ENCODE results near the gene TUT4. TPM values are rescaled to one million over a fixed set of nuclear protein-coding genes. Genes with fewer than 3 reads are reported as not detected.
A peak's percentile ranks its signal among the peaks of the same experiment; 100 is the strongest.

Gene TUT4
- total RNA-seq, 1 experiment from 2014 or later = 37.4 TPM

- peak; percentile 79 for ATAC-seq
- POLR2A ChIA-PET (ENCODE audit: unreplicated experiment) = no interaction called here
- intact Hi-C loops (cut with micrococcal nuclease) = loop anchor here (5.0 kb wide), 1 partner anchor 134 kb away; no protein-coding TSS in a partner anchor
- Histone ChIP-seq H3K4me3 (ENCODE audit: low read length) (peak overlapping the region; percentile 82), H2AFZ (ENCODE audit: low read length) (peak overlapping the region; percentile 92), H3K4me2 (ENCODE audit: low read length) (peak overlapping the region; percentile 91), H3K9ac (ENCODE audit: low read length) (peak overlapping the region; percentile 83), H3K79me2 (ENCODE audit: low read length) (peaks cover 42% of the 10 kb centered on the region), H3K27me3 (ENCODE audit: low read length) (no peaks in the 10 kb centered on the region), H4K20me1 (ENCODE audit: low read length) (peaks cover 19% of the 10 kb centered on the region), H3F3A (ENCODE audit: low read length, unreplicated experiment) (no peaks in the 10 kb centered on the region), H3K4me1 (ENCODE audit: insufficient read depth, low read length) (peaks cover 11% of the 10 kb centered on the region), H3K9me3 (ENCODE audit: low read length) (no peaks in the 10 kb centered on the region), H3K36me3 (ENCODE audit: low read depth, low read length) (no peaks in the 10 kb centered on the region), H3K27ac (ENCODE audit: low read length) (peak overlapping the region; percentile 48; the same call in 1 of the 2 replicates), H3K9me2 (replicated peaks; ENCODE audit: low read length) (no peaks in the 10 kb centered on the region)
- BruUV-seq (replicated peaks) = no TSS peak
- peak; percentile 73 for DNase-seq
- TF ChIP-seq EZH2 (IDR thresholded peaks at IDR 0.05; ENCODE audit: low read length, unreplicated experiment) (no peak), EZH2phosphoT487 (IDR thresholded peaks at IDR 0.05; ENCODE audit: borderline replicate concordance, low read length) (no peak)
- TF ChIP-seq, protein P1, sequence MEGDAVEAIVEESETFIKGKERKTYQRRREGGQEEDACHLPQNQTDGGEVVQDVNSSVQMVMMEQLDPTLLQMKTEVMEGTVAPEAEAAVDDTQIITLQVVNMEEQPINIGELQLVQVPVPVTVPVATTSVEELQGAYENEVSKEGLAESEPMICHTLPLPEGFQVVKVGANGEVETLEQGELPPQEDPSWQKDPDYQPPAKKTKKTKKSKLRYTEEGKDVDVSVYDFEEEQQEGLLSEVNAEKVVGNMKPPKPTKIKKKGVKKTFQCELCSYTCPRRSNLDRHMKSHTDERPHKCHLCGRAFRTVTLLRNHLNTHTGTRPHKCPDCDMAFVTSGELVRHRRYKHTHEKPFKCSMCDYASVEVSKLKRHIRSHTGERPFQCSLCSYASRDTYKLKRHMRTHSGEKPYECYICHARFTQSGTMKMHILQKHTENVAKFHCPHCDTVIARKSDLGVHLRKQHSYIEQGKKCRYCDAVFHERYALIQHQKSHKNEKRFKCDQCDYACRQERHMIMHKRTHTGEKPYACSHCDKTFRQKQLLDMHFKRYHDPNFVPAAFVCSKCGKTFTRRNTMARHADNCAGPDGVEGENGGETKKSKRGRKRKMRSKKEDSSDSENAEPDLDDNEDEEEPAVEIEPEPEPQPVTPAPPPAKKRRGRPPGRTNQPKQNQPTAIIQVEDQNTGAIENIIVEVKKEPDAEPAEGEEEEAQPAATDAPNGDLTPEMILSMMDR (conservative IDR thresholded peaks at IDR 0.05; ENCODE audit: low read depth, low read length) = no peak
- CTCF ChIA-PET = no interaction called here
These were observed 722 bp upstream of the TUT4 start for GRCh38 chr1:52553362-52554266.

DNA sequence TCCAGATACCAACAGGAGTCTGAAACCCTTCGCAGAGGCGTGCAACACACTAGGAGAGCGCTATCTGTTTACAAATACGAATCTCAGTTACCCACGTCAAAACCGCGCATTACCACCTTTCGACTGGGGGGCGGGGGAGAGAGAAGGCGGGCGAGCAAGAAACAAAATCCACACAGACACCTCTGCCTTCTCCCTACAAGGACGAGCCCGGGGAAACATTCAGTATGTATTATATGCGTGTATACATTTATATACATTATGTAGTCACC lies 722 bp downstream of the TUT4 start:
- no TSS peak for BruUV-seq (replicated peaks)
- intact Hi-C loops (cut with micrococcal nuclease) = loop anchor here (1.0 to 5.0 kb wide), 2 partner anchors 110 to 135 kb away; no protein-coding TSS in a partner anchor

More for the DNA sequence above, 722 bp downstream of the TUT4 start:
- DNase-seq (peak; percentile 52), ATAC-seq (peak; percentile 19)
- Histone ChIP-seq H3F3A (ENCODE audit: low read length, unreplicated experiment) (no peaks in the 10 kb centered on the region), H3K4me2 (ENCODE audit: low read length) (peak overlapping the region; percentile 91), H3K27me3 (ENCODE audit: low read length) (no peaks in the 10 kb centered on the region), H3K9me2 (replicated peaks; ENCODE audit: low read length) (no peaks in the 10 kb centered on the region), H3K9ac (ENCODE audit: low read length) (peak overlapping the region; percentile 83), H3K27ac (ENCODE audit: low read length) (peak overlapping the region; percentile 48), H3K9me3 (ENCODE audit: low read length) (no peaks in the 10 kb centered on the region), H4K20me1 (ENCODE audit: low read length) (peaks cover 26% of the 10 kb centered on the region), H2AFZ (ENCODE audit: low read length) (peak overlapping the region; percentile 92), H3K4me1 (ENCODE audit: insufficient read depth, low read length) (peaks cover 11% of the 10 kb centered on the region), H3K36me3 (ENCODE audit: low read depth, low read length) (no peaks in the 10 kb centered on the region), H3K4me3 (ENCODE audit: low read length) (peak overlapping the region; percentile 82), H3K79me2 (ENCODE audit: low read length) (peaks cover 56% of the 10 kb centered on the region)
- TF ChIP-seq EZH2phosphoT487 (IDR thresholded peaks at IDR 0.05; ENCODE audit: borderline replicate concordance, low read length) (no peak), EZH2 (IDR thresholded peaks at IDR 0.05; ENCODE audit: low read length, unreplicated experiment) (no peak)
- TF ChIP-seq, protein P1 (conservative IDR thresholded peaks at IDR 0.05; ENCODE audit: low read depth, low read length) = no peak
- ChIA-PET CTCF (no interaction called here), POLR2A (ENCODE audit: unreplicated experiment) (no interaction called here)
